WTC11 (cell line): Measurements from ENCODE around the gene CBS. TPM values are rescaled to one million over a fixed set of nuclear protein-coding genes. Genes with fewer than 3 reads are reported as not detected.
A peak's percentile ranks its signal among the peaks of the same experiment; 100 is the strongest.

Source experiments
- ATAC-seq: fragments of 200-7000 bp; cut with Tn5 transposase; 2 replicates; pipeline ENCODE4 v1.10.0; 2021; ENCODE audit warnings: mild to moderate bottlenecking, moderate library complexity
- CTCF ChIA-PET: fragments of 300-600 bp; sonication (Branson Sonifier 250); formaldehyde crosslinking; loops from one replicate; lab custom pipeline; 2021; ENCODE audit warnings: antibody characterized with exemption; lab: Charles Lee
- POLR2A ChIA-PET: fragments of 350-600 bp; sonication (Branson Sonifier 250); formaldehyde crosslinking; loops from one replicate; lab custom pipeline; 2021; ENCODE audit warnings: antibody characterized with exemption; lab: Charles Lee
- DNase-seq: peaks from one replicate; pipeline ENCODE4 v3.0.0; 2021; ENCODE audit warnings: low spot score
- H3K27ac Mint-ChIP-seq: 2 replicates; pipeline ENCODE4 v1.8.0; 2021; ENCODE audit warnings: mixed read lengths
- H3K27me3 Mint-ChIP-seq: 2 replicates; pipeline ENCODE4 v1.8.0; 2021; ENCODE audit warnings: low read depth, mild to moderate bottlenecking, moderate library complexity, mixed read lengths
- H3K36me3 Mint-ChIP-seq: 2 replicates; pipeline ENCODE4 v1.8.0; 2021; ENCODE audit warnings: mixed read lengths
- H3K4me1 Mint-ChIP-seq: 2 replicates; pipeline ENCODE4 v1.8.0; 2022; ENCODE audit warnings: mixed read lengths
- H3K4me3 Mint-ChIP-seq: 2 replicates; pipeline ENCODE4 v1.8.0; 2021; ENCODE audit warnings: mild to moderate bottlenecking, moderate library complexity, mixed read lengths
- H3K9me3 Mint-ChIP-seq: 2 replicates; pipeline ENCODE4 v1.8.0; 2021; ENCODE audit warnings: mixed read lengths
- CBFB ChIP-seq: sonication (generic); formaldehyde crosslinking; IDR thresholded peaks from 2 replicates; pipeline ENCODE4 v1.8.1; 2022; ENCODE audit warnings: mild to moderate bottlenecking, low read depth, missing genetic modification reagents
- CREB1 ChIP-seq: sonication (generic); formaldehyde crosslinking; IDR thresholded peaks from 2 replicates; pipeline ENCODE4 v1.8.0; 2023; ENCODE audit warnings: mild to moderate bottlenecking, missing genetic modification reagents
- E2F1 ChIP-seq: sonication (generic); formaldehyde crosslinking; IDR thresholded peaks from 2 replicates; pipeline ENCODE4 v1.8.0; 2022; ENCODE audit warnings: mild to moderate bottlenecking, missing genetic modification reagents
- E2F4 ChIP-seq: sonication (generic); formaldehyde crosslinking; IDR thresholded peaks from 2 replicates; pipeline ENCODE4 v1.8.1; 2022; ENCODE audit warnings: low read depth, mild to moderate bottlenecking, moderate library complexity, missing genetic modification reagents, borderline replicate concordance
- ELF4 ChIP-seq: sonication (generic); formaldehyde crosslinking; IDR thresholded peaks from 2 replicates; pipeline ENCODE4 v1.8.1; 2022; ENCODE audit warnings: low read depth, mild to moderate bottlenecking, moderate library complexity, missing genetic modification reagents
- FOXK1 ChIP-seq: sonication (generic); formaldehyde crosslinking; IDR thresholded peaks from 2 replicates; pipeline ENCODE4 v1.8.0; 2022; ENCODE audit warnings: mild to moderate bottlenecking, moderate library complexity, missing genetic modification reagents
- FOXP4 ChIP-seq: sonication (generic); formaldehyde crosslinking; IDR thresholded peaks from 2 replicates; pipeline ENCODE4 v1.8.0; 2022; ENCODE audit warnings: mild to moderate bottlenecking, missing genetic modification reagents
- GRHL2 ChIP-seq: fragments of 250-450 bp; sonication (Bioruptor Pico); IDR thresholded peaks from 2 replicates; pipeline ENCODE4 v1.8.0; 2022; ENCODE audit warnings: mild to moderate bottlenecking, moderate library complexity; ENCODE audit not compliant: insufficient replicate concordance, severe bottlenecking
- HMGXB4 ChIP-seq: sonication (generic); formaldehyde crosslinking; IDR thresholded peaks from 2 replicates; pipeline ENCODE4 v1.8.1; 2023; ENCODE audit warnings: mild to moderate bottlenecking, moderate library complexity, missing genetic modification reagents
- MLX ChIP-seq: sonication (generic); formaldehyde crosslinking; IDR thresholded peaks from 2 replicates; pipeline ENCODE4 v1.8.1; 2023; ENCODE audit warnings: mild to moderate bottlenecking, missing genetic modification reagents, moderate library complexity
- NFATC4 ChIP-seq: fragments of 250-450 bp; sonication (Bioruptor Pico); IDR thresholded peaks from 2 replicates; pipeline ENCODE4 v1.9.0; 2021; ENCODE audit warnings: mild to moderate bottlenecking
- NR3C1 ChIP-seq: sonication (generic); formaldehyde crosslinking; conservative IDR thresholded peaks from 2 replicates; pipeline ENCODE4 v1.8.1; 2023; ENCODE audit warnings: low read depth, mild to moderate bottlenecking, missing genetic modification reagents
- STAT6 ChIP-seq: sonication (generic); formaldehyde crosslinking; conservative IDR thresholded peaks from 2 replicates; pipeline ENCODE4 v1.8.1; 2023; ENCODE audit warnings: mild to moderate bottlenecking, low read depth, missing genetic modification reagents, moderate library complexity
- TEAD1 ChIP-seq: sonication (generic); formaldehyde crosslinking; IDR thresholded peaks from 2 replicates; pipeline ENCODE4 v1.8.0; 2022; ENCODE audit warnings: mild to moderate bottlenecking, missing genetic modification reagents
- ZNF121 ChIP-seq: sonication (generic); formaldehyde crosslinking; IDR thresholded peaks from 2 replicates; pipeline ENCODE4 v1.8.0; 2023; ENCODE audit warnings: missing genetic modification reagents
- ZNF396 ChIP-seq: fragments of 250-450 bp; sonication (Bioruptor Pico); IDR thresholded peaks from 2 replicates; pipeline ENCODE4 v1.8.0; 2021; ENCODE audit warnings: mild to moderate bottlenecking, moderate library complexity, borderline replicate concordance
- ZNF416 ChIP-seq: fragments of 250-450 bp; sonication (Bioruptor Pico); IDR thresholded peaks from 2 replicates; pipeline ENCODE4 v1.9.0; 2021; ENCODE audit warnings: mild to moderate bottlenecking, inconsistent platforms
- ZNF425 ChIP-seq: fragments of 250-450 bp; sonication (Bioruptor Pico); conservative IDR thresholded peaks from 2 replicates; pipeline ENCODE4 v1.9.0; 2021; ENCODE audit warnings: mild to moderate bottlenecking
- ZSCAN18 ChIP-seq: fragments of 250-450 bp; sonication (Bioruptor Pico); IDR thresholded peaks from 2 replicates; pipeline ENCODE4 v2.1.2; 2022; ENCODE audit warnings: mild to moderate bottlenecking, moderate library complexity
- total RNA-seq: library from RNA; stranded (reverse); gene quantifications from 3 replicates; pipeline ENCODE4 v1.2.3, GENCODE V29; 2021

The CBS gene
- total RNA-seq, 1 experiment from 2014 or later: 844 TPM

- no peak for TF ChIP-seq FOXK1 (CRISPR knock-in tag)
Observed at GRCh38 chr21:43034101-43034500, 41.5 kb downstream of the CBS start (continued).

GRCh38 chr21:43031121-43031619 is 44.5 kb downstream of the CBS start:
- H3K4me1 Mint-ChIP-seq: no peaks in the 10 kb centered on the region
- H3K9me3 Mint-ChIP-seq: no peaks in the 10 kb centered on the region
- peaks cover 60% of the 10 kb centered on the region for H3K36me3 Mint-ChIP-seq
- H3K27ac Mint-ChIP-seq: peak overlapping the region; percentile 45; the same call in 1 of the 2 replicates
- no peak overlapping the region for H3K4me3 Mint-ChIP-seq
- POLR2A ChIA-PET: no interaction called here
- CTCF ChIA-PET: no interaction called here
- no peak for ATAC-seq
- DNase-seq: no peak
- TF ChIP-seq ZNF121 (CRISPR knock-in tag) (no peak), STAT6 (CRISPR knock-in tag) (no peak), ZNF396 (CRISPR knock-in tag) (no peak), TEAD1 (CRISPR knock-in tag) (no peak), E2F1 (CRISPR knock-in tag) (no peak)
- H3K27me3 Mint-ChIP-seq: no peaks in the 10 kb centered on the region

GRCh38 chr21:43029785-43030184 is 45.9 kb downstream of the CBS start:
- DNase-seq (no peak), ATAC-seq (no peak)
- Mint-ChIP-seq H3K27ac (no peak overlapping the region; the same call in 1 of the 2 replicates), H3K4me1 (no peaks in the 10 kb centered on the region), H3K4me3 (no peak overlapping the region), H3K27me3 (no peaks in the 10 kb centered on the region), H3K36me3 (peaks cover 66% of the 10 kb centered on the region), H3K9me3 (no peaks in the 10 kb centered on the region)
- POLR2A ChIA-PET: no interaction called here
- CTCF ChIA-PET: no interaction called here
- TF ChIP-seq ZNF121 (CRISPR knock-in tag) (no peak), CREB1 (no peak), ELF4 (CRISPR knock-in tag) (no peak), HMGXB4 (CRISPR knock-in tag) (no peak), MLX (CRISPR knock-in tag) (no peak), NFATC4 (no peak), FOXP4 (no peak), CBFB (no peak), E2F4 (CRISPR knock-in tag) (no peak), NR3C1 (no peak), ZNF416 (CRISPR knock-in tag) (no peak), GRHL2 (CRISPR knock-in tag) (no peak), ZNF425 (CRISPR knock-in tag) (no peak), ZSCAN18 (CRISPR knock-in tag) (no peak)
